ENCODE results near the gene ROMO1. TPM values are rescaled to one million over a fixed set of nuclear protein-coding genes. Genes with fewer than 3 reads are reported as not detected.
"Not testable (repeated sequence)": the region's sequence is repeated elsewhere in the genome, so short reads cannot be mapped to it uniquely, and the experiment has no call there.

Gene ROMO1
- total RNA-seq, 1 donor from 2014 or later = 176 TPM

DNA sequence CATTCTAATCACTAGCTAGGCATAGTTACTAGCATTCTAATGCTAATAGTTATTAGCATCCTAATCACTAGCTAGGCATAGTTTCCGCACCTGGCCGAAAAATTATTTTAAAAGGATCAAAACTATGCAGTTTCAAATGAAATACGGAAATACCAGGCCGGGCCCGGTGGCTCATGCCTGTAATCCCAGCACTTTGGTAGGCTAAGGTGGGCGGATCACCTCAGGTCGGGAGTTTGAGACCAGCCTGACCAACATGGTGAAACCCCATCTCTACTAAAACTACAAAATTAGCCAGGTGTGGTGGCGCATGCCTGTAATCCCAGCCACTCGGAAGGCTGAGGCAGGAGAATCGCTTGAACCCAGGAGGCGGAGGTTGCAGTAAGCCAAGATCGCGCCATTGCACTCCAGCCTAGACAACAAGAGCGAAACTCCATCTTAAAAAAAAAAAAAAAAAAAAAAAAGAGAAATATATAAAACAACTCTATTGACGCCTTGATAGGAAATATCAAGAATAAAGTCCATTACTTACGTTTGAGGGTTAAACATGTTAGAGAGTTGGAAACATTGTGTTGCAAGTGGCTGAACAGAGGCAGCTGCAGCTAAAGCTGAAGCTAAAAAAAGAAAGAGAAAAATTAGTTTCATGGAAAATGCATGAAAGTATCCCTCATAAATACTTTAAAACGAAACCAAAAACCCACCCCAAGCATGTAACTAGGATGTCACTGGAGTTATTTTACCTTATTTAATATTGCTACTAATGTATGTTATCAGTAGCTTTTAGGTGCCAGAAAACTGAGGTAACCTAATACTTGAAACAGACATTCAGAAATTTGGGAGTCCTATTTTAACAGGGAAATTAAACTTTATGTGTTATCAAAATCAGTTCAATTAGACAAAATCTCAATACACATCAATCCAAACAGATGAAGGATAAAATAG is 7.7 kb downstream of the ROMO1 start:
- DNase-seq (ENCODE audit: low spot score); intact Hi-C loops (cut with DNase I): not testable (repeated sequence)

DNA sequence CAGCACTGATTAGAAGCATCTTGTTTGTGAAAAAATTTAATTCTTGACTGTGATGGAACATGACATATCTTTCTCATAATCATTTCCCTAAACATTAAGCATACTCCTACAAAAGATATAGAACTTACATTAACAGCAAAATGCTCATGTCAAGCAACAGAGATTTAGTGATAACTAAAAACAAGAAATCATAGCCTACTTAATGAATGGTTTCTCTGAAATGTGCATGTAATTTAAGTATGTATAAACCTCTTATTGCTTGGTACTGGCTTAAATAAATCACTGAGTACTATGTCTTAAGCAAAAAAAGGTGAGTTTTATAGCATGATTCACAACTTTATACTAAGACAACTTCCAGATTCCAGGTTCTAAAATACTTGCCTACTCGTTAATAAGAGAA is 9.3 kb downstream of the ROMO1 start:
- intact Hi-C loops (cut with DNase I) = no loop called here
- no peak for DNase-seq (ENCODE audit: low spot score)

DNA sequence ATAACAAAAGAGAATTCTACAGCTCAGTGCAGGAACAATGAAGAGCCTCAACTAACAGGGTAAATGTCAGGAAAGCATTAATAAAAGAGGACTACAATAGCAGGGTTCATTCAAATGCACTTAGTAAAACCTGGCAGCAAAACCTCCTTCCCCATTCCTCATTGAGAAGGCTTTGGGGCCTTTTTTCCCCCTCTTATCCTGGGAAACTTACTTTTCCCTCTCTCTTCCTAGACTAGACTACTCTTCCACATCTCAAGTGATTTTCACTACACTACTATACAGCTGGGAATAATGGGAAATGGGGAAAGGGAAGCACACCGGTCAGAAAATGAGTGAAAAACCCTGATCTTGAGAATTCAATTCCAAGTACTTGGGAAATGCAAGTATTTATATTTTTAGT is 10.1 kb downstream of the ROMO1 start:
- DNase-seq (ENCODE audit: low spot score) = no peak
- intact Hi-C loops (cut with DNase I) = no loop called here

DNA sequence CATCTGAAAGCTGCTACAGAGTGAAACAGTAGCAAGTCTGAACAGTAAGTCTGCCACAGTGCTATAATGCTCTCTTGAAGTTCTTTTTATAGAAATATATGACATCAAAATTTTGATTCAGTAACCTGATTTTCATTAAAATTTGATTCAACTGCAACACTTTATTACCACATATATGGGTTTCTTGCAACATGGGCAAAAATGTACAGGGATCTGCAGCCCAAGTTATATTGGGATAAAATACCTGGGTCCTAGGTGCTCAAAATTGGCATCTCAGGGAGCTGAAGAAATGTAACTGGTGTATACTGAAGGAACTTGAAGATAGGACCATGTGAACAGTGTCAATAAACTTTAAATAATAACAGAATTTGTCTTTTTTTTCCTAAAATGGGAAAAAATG is 10.8 kb downstream of the ROMO1 start:
- intact Hi-C loops (cut with DNase I) = no loop called here
- no peak for DNase-seq (ENCODE audit: low spot score)

DNA sequence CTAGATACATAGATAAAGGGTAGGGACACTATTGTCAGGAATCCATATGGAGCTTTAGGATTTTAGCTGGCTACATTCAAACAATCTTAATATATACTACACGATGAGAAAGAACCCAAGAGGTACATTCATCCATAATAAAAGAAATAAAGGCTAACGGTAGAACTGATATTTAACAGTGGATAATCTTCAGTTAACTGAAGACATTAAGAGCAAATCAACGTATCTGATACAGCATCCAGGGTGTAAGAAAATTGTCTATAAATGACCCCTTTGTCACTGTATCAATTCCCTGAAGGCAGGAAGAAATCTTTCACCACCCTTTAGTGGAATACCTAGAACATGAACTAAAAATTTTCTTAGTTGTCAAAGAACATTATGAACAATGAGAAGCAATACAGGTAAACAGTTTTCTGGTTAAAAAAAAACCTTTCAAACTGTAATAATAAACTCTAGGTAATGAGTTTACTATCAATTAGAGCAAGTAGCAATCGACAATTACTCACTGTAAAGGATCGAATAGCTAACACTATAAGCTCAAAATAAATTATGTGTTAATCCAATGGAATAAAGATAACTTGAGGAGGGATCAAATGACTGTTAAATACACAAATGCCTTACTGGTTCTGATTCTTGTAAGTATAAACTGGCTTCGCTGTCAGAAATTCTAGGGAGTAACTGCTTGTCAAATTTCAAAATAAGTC is 11.8 kb downstream of the ROMO1 start:
- no peak for DNase-seq (ENCODE audit: low spot score)
- intact Hi-C loops (cut with DNase I) = no loop called here

DNA sequence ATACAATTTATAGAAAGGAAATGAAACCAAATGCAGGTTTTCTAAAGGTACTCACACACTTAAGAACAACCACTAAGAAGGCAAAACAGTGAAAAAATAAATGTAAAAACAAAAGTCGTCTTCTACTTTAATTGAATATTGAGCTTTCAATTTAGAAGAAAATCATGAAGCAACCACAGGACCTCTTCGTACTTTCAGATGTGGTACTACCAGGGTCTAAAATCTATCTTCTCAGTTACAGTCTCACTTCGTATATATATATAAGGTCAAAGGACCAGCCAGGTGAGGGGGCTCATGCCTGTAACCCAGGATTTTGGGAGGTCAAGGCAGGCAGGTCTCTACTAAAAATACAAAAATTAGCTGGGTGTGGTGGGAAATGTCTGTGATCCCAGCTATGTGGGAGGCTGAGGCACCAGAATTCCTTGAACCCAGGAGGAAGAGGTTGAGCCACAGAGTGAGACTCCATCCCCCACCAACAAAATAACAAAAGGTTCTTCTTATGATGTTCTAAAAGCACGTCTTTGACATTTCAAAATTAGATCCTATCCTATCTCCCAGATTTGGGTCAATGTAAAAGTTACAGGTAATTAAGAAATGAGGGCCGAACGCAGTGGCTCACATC is 12.5 kb downstream of the ROMO1 start:
- intact Hi-C loops (cut with DNase I) = no loop called here
- no peak for DNase-seq (ENCODE audit: low spot score)

DNA sequence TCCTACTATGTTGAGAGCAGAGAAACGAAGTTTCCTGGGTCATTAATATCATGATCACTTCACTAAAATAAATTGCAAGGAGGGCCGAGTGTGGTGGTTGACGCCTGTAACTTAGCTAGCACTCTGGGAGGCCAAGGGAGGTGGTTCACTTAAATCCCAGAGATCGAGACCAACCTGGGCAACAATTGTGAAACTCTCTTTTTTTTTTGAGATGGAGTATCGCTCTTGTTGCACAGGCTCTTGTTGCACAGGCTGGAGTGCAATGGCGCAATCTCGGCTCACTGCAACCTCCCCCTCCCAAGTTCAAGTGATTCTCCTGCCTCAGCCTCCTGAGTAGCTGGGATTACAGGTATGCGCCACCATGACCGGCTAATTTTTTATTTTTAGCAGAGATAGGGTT is 13.9 kb downstream of the ROMO1 start:
- DNase-seq (ENCODE audit: low spot score); intact Hi-C loops (cut with DNase I): not testable (repeated sequence)

DNA sequence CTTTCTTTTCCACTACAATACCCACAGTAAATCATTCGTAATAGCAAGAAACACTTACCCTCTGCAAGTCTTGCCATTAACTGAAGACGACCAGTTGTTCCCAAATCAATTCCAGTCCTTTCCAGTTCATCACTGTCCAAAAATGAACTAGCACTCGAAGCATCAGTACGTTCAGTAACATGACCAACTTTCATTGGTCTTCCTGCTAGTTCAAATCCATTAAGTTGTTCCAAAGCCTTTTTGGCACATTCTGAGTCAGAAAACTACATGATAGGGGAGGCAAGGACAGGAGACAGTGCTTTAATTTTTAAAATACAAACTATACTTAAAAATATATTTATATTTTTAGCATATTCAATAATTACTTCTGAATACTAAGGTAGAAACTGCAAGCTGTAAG is 14.9 kb downstream of the ROMO1 start:
- no peak for DNase-seq (ENCODE audit: low spot score)
- intact Hi-C loops (cut with DNase I) = no loop called here

DNA sequence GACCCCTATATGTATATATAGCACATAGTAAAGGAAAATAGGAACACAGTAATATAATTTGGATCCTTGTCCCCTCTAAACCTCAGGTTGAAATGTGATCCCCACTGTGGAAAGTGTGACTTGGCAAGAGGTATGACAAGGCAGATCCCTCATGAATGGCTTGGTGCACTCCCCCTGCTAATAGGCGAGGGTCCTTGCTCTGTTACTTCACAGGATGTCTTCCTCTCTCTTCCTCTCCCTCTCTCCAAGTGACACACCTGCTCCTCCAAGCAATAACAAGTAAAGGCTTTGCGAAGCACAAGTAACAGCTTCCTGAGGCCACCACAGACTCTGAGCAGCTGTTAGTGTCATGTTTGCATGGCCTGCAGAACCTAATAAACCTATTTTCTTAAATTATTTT is 16.4 kb downstream of the ROMO1 start:
- no peak for DNase-seq (ENCODE audit: low spot score)
- intact Hi-C loops (cut with DNase I) = no loop called here

DNA sequence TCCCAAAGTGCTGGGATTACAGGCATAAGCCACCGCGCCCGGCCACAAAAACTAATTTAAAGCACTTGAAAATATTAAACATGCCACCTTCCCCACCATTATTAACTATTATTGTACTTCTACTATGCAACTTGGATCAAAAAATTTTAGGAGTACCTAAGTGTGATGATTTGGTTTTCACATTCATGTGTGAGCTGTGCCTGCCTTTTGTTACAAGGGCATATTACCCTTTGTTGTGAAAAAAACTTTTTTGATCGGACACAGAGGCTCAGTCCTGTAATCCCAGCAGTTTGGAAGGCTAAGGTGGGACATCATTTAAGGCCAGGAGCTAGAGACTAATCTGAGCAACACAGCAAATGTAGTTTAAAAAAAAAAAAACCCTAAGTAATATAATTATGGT is 17.1 kb downstream of the ROMO1 start:
- DNase-seq (ENCODE audit: low spot score) = no peak
- intact Hi-C loops (cut with DNase I) = no loop called here

DNA sequence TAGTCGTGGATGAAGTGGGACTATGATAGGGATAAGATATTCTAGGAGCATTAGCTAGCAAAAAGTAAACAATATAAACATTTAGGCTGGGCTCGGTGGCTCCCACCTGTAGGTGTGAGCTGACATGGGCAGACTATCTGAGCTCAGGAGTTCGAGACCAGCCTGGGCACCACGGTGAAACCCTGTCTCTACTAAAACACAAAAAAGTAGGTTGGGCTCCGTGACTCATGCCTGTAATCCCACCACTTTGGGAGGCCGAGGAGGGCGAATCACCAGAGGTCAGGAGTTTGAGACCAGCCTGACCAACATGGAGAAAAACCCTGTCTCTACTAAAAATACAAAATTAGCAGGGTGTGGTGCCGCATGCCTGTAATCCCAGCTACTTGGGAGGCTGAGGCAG is 19.1 kb downstream of the ROMO1 start:
- intact Hi-C loops (cut with DNase I); DNase-seq (ENCODE audit: low spot score): not testable (repeated sequence)

DNA sequence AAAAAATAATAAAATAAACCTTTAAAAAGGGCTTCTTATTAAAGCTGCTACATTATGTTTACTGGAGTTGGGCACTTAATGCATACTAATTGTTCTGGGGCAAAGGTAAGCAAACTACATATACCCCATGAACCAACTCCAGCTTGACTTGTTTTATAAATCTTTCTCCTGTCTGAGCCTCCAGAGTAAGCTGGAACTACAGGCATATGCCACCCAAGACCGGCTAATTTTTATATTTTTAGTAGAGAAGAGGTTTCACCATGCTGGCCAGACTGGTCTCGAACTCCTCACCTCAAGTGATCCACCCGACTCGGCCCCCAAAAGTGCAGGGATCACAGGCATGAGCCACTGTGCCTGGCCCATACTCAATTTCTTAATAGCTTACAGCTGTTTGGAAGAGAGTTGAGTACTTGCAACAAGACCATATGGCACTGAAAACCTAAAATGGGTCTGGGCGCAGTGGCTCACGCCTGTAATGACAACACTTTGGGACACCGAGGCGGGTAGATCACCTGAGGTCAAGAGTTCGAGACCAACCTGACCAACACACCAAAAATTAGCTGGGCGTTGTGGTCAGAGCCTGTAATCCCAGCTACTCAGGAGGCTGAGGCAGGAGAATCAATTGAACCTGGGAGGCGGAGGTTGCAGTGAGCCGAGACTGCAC is 19.9 kb downstream of the ROMO1 start:
- intact Hi-C loops (cut with DNase I) = no loop called here

DNA sequence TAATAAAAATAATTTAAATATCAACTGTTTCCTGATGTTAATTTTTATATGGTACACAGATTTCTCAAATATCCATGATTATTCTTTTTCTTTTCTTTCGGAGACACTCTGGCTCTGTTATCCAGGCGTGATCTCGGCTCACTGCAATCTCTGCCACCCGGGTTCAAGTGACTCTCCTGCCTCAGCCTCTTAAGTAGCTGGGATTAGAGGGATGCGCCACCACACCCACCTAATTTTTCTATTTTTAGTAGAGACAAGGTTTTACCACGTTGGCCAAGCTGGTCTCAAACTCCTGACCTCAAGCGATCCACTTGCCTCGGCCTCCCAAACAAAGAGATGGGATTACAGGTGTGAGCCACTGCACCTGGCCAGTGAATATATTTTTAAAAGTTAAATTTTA is 20.5 kb downstream of the ROMO1 start:
- no peak for DNase-seq (ENCODE audit: low spot score)
- intact Hi-C loops (cut with DNase I) = no loop called here

More for the DNA sequence above, 19.9 kb downstream of the ROMO1 start:
- no peak for DNase-seq (ENCODE audit: low spot score)

DNA sequence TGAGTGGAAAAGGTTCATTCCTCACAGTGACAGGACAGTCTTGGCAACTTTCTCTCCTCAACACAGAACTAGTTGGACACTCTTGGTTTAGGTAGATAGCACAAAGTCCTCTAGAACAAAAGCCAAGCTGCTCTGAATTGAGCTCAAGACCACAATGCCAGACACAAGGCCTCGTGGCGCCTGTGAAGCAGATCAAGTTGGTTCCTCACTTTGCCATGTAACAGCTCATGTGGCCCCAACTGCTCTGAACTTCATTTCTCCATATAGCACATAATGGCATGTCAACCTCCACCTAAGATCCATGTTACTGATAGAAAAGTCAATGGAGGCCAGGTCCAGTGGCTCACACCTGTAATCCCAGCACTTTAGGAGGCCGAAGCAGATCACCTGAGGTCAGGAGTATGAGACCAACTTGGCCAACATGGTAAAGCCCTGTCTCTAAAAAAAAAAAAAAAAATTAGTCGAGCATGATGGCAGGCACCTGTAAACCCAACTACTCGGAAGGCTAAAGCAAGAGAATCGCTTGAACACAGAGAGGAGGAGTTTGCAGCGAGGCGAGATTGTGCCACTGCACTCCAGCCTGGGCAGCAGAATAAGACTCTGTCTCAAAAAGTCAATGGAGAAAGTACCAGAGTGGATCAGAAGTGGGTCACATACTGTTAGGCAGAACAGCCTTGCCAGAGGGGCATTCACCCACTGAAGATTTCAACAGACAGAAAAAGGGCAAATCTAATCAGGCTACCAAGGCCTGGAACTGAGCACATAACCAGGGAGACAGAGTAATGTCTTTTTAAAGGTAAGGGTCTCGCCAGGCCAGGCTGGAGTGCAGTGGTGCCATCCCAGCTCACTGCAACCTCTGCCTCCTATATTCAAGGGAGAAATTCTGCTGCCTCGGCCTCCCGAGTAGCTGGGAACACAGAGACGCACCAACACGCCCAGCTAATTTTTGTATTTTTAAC is 21.2 kb downstream of the ROMO1 start:
- DNase-seq (ENCODE audit: low spot score) = no peak
- intact Hi-C loops (cut with DNase I) = no loop called here

DNA sequence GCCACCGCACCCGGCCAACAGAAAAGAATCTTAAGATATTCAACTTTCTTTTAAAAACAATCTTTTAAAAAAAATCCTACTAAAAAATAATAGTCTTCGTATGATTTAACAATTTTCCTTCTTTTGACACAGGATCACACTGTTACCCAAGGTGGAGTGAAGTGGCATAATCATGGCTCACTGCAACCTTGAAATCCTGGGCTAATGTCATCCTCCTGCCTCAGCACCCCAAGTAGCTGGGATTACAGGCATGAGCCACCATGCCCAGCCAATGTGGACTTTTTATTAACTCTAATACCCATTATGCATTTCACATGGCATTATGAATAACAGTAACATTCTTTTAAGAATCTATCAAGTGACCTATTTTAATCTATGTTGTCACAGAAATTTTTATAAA is 22.0 kb downstream of the ROMO1 start:
- intact Hi-C loops (cut with DNase I) = no loop called here
- DNase-seq (ENCODE audit: low spot score) = no peak

DNA sequence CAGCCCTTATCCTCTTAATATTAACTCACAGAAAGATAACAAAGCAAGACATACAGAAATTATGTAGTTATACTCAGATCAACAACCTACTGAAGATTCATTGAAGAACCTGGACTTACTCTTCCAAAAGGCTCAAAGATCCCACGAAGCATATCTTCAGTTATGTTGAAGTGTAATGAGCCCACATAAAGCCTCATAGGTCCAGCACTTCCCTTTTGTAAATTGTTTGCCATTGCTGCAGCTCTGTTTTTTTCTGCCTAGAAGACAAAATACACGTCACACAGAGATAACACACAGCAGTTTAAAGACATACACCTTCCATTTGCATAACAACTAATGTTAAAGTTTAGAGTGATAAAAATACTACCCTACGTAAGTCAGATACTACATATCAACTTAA is 22.4 kb downstream of the ROMO1 start:
- no peak for DNase-seq (ENCODE audit: low spot score)
- intact Hi-C loops (cut with DNase I) = no loop called here

DNA sequence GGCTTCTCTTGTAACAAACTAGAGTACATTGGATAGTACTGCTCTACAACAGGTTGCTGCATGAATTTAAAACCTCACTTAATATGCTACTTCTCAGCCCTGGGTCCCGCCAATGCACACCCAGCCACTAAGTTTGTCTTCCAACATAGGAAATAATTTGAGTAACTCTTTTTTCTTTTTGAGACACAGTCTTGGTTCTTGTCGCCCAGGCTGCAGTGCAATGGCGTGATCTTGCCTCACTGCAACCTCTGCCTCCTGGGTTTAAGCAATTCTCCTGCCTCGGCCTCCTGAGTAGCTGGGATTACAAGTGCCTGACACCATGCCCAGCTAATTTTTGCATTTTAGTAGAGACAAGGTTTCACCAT is 24.1 kb downstream of the ROMO1 start:
- DNase-seq (ENCODE audit: low spot score); intact Hi-C loops (cut with DNase I): not testable (repeated sequence)

DNA sequence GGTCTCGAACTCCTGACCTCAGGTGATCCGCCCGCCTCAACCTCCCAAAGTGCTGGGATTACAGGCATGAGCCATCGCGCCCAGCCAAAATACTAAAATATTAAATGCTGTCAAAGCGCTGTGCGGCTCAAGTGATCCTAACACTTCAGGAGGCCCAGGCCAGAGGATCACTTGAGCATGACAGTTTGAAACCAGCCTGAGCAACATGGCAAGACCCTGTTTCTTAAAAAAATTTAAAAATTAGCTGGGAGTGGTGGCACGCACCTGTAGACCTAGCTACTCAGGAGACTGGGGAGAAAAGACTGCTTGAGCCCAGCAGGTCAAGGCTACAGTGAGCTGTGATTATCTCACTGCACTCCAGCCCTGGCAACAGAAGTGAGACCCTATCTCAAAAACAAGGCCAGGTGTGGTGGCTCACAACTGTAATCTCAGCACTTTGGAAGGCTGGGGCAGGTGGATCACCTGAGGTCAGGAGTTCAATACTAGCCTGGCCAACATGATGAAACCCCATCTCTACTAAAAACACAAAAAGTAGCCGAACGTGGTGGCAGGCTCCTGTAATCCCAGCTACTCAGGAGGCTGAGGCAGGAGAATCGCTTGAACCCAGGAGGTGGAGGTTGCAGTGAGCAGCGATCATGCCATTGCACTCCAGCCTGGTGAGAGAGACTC is 24.6 kb downstream of the ROMO1 start:
- intact Hi-C loops (cut with DNase I); DNase-seq (ENCODE audit: low spot score): not testable (repeated sequence)

Data from cardiac septum (tissue), 1 donor.